ENCODE measurements around the gene AP1G2.

DNA sequence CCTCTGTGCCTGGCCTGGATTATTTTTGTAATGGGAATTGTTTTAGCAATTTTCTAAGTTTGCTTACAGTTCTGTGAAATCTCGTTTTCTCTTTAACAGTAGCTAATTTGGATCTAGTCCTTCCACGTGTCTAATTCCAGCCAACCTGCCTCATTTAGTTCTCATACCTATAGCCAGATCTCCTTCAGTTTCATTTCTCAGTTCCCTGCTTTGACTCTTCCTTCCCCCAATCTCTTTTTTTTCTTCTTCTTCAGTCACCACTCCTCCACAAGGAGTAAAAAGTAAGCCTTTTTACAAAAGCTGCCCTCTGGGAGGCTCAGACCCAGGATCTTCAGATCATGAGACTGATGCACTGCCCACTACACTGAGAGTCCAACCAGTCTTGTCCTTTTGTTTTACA, 10.1 kb downstream of the AP1G2 start:
- TF ChIP-seq CTCF (IDR thresholded peaks at IDR 0.05; ENCODE audit: poor library complexity, severe bottlenecking) (no peak), POLR2AphosphoS5 (IDR thresholded peaks at IDR 0.05) (no peak), SMC3 (conservative IDR thresholded peaks at IDR 0.05; ENCODE audit: poor library complexity) (no peak), EZH2 (IDR thresholded peaks at IDR 0.05; ENCODE audit: borderline replicate concordance, insufficient read depth, low read length, poor library complexity, severe bottlenecking) (no peak), EP300 (conservative IDR thresholded peaks at IDR 0.05; ENCODE audit: poor library complexity, severe bottlenecking) (no peak), RAD21 (conservative IDR thresholded peaks at IDR 0.05) (no peak), TAF1 (IDR thresholded peaks at IDR 0.05; ENCODE audit: low read depth) (no peak), MXI1 (conservative IDR thresholded peaks at IDR 0.05; ENCODE audit: poor library complexity, severe bottlenecking) (no peak)
- TF ChIP-seq, protein P1, sequence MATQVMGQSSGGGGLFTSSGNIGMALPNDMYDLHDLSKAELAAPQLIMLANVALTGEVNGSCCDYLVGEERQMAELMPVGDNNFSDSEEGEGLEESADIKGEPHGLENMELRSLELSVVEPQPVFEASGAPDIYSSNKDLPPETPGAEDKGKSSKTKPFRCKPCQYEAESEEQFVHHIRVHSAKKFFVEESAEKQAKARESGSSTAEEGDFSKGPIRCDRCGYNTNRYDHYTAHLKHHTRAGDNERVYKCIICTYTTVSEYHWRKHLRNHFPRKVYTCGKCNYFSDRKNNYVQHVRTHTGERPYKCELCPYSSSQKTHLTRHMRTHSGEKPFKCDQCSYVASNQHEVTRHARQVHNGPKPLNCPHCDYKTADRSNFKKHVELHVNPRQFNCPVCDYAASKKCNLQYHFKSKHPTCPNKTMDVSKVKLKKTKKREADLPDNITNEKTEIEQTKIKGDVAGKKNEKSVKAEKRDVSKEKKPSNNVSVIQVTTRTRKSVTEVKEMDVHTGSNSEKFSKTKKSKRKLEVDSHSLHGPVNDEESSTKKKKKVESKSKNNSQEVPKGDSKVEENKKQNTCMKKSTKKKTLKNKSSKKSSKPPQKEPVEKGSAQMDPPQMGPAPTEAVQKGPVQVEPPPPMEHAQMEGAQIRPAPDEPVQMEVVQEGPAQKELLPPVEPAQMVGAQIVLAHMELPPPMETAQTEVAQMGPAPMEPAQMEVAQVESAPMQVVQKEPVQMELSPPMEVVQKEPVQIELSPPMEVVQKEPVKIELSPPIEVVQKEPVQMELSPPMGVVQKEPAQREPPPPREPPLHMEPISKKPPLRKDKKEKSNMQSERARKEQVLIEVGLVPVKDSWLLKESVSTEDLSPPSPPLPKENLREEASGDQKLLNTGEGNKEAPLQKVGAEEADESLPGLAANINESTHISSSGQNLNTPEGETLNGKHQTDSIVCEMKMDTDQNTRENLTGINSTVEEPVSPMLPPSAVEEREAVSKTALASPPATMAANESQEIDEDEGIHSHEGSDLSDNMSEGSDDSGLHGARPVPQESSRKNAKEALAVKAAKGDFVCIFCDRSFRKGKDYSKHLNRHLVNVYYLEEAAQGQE (IDR thresholded peaks at IDR 0.05; ENCODE audit: borderline replicate concordance): no peak
